ENCODE results near the gene WFDC1.

The WFDC1 gene

DNA sequence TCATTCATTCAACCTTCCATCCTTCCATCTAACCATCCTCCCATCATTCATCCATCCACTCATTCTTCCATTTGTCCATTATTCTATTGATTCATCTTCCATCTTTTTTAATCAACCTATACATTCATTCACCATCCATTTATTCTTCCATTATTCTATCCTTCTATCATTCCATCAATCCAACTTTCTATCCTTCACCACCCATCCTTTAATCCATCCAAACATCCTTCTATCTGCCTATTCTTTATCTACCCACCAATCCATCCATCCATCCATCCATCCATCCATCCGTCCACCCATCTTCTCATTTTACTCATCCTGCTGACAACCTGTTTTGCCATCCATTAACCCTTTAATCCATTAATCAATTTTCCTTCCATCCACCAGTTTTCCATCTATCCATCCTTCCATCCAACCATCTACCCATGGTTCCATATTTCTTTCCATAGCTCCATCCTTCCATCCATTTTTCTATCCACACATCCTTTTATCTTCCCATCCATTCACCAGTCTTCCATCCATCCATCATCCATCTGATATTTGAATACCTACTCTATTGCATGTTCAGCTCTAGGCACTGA lies 21.8 kb upstream of the WFDC1 start:
- no peak for DNase-seq (ENCODE audit: low read depth)

DNA sequence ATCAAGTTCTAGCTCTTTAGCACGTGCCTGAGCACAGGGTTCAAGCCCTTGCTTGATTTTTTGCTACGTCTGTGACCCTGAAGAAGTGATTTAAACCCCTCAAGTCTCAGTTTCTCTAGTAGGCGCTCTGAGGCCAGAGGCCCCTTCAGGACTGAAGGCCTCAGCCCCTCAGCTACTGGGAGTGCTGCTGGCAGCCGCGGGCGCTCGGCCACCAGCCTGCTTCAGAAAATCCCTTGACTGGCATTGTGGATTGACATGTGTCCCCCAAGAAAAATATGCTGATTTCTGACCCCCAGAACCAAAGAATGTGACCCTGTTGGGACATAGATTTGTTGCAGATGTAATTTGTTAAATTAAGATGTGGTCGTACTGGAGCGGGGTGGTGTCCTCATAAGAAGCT lies 20.2 kb upstream of the WFDC1 start:
- DNase-seq (ENCODE audit: low read depth): no peak

DNA sequence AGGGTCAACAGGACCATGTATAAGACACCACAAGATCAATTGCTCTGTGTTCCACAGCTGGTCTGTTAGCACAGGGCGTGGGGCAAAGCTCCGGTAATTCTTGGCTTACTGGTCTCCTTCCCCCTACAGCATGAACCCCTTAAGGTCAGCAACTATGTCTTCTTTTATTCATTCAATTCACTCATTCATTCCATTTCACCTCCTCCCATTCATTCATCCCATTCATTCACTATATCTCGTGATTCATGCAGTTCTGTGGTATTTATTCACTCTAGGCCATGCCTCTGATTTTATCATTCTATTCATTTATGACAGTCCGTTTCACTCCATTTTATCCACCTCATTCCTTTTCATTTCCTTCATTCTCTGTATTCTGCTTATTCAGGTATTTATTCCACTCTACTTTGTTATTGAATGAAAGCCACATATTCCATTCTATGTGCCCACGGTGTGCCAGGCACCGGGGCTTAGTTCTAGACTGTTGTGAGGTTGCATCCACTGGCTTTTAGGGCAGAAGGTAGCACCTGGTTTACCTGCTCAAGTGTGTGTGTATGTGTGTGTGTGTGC lies 19.0 kb upstream of the WFDC1 start:
- DNase-seq (ENCODE audit: low read depth): no peak

DNA sequence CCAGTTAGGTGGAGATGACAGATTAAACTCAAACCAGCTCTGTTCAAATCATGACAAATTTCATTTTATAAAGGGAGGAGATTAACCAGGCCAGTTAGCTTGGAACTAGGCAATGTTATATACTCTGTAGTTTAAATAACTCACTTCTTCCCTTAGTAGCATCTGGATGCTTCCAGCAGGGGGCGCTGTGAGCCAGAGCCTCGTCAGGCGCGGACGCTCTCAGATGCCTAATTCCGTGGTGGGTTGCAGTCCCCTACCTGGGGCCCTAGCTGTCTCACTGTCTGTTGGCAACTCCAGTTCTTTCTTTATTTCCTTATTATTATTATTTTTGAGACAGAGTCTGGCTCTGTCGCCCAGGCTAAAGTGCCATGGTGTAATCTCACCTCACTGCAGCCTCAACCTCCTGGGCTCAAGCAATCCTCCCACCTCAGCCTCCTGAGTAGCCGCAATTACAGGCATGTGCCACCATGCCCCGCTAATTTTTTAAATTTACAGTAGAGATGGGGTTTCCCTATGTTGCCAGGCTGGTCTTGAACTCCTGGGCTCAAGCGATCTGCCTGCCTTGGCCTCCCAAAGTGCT lies 17.3 kb upstream of the WFDC1 start:
- peak; percentile 49 for DNase-seq (ENCODE audit: low read depth)

DNA sequence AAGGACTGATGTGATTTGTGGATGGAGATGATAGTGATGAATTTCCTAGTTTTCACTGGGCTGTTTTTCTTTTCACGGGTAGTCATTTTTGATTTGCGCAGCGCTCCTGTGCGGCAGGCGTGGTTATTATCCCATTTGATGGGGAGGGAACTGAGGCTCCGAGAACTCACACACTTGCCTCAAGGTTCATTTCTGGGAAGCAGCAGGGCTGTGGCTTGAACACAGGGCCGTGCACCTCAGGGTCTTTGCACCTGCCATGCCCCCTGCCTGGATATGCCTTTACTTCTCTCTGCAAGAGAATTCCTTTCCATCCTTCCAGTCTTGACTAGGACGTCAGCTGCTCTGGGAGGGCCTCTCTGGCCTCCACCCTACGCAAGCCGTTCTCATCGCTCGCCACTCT lies 16.3 kb upstream of the WFDC1 start:
- no peak for DNase-seq (ENCODE audit: low read depth)

DNA sequence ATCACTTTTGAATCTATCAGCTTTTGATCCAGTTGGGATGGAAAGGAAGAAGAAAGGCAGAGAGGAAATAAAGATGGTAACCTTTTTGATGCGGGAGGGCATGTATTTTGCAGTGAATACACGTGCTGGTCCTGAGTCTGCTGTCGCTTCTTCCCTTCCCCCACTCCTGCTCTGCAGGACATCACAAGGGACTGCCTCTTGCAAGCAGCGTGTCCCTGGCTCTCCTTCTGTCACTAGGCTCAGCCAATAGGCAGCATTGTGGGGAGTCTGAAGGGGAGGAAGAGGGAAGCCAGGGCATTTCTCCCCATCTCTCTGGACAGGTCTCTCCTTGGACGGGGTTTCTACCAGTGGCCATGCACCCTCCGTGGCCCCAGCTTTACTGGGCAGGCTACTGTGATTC lies 15.7 kb upstream of the WFDC1 start:
- DNase-seq (ENCODE audit: low read depth): no peak

DNA sequence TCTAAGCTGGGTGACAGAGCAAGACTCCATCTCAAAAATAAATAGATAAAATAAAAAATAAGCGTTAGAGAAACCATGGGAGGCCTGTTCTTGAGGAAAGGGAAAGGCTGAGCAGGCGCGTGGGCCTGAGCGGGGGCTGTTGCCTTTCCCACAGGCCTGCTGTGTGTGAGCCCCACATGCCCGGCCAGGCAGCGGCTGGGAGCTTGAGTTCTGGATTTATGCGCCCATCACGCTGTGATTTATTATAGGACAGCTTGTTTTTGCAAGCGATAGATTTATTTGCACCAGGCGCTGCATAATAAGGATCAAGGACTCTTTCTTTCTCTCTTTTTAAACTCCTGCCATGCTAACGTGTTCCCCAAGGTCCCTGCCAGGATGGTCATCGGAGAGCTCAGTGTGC lies 14.8 kb upstream of the WFDC1 start:
- DNase-seq (ENCODE audit: low read depth): no peak

DNA sequence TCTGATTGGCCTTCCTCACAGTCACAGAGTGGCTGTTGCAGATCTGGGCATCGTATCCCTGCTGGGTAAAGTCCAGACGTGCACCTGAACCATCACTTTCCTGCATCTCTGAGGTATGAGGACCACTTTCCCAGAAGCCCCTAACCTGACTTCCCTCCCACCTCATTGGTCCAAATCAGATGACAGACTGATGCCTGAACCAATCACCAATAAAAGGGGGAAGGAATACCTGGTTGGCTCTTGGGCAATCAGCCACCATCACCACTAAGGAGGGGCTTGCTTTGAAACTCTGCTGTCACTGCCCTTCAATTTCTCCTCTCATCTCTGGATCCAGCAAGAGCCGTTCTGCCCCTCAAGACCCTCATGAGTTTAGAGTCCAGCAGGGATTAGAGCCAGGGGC lies 13.6 kb upstream of the WFDC1 start:
- no peak for DNase-seq (ENCODE audit: low read depth)

DNA sequence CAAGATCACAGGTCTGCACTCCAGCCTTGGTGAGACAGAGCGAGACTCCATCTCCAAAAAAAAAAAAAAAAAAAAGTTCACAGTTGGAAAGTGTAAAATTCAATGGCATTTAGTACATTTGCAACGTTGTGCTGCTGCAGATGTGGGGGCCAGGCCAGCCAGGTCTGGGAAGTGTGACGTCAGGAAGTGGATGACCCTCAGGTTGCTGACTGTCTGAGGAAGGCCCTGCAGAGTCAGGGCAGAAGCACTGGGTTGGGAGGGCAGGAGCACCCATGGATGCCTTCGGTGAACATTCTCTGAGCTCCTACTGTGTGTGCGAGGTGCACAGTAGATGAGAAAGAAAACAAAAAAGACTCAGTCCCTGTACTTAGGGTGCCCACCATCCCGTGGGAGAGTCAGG lies 12.1 kb upstream of the WFDC1 start:
- DNase-seq (ENCODE audit: low read depth): no peak

DNA sequence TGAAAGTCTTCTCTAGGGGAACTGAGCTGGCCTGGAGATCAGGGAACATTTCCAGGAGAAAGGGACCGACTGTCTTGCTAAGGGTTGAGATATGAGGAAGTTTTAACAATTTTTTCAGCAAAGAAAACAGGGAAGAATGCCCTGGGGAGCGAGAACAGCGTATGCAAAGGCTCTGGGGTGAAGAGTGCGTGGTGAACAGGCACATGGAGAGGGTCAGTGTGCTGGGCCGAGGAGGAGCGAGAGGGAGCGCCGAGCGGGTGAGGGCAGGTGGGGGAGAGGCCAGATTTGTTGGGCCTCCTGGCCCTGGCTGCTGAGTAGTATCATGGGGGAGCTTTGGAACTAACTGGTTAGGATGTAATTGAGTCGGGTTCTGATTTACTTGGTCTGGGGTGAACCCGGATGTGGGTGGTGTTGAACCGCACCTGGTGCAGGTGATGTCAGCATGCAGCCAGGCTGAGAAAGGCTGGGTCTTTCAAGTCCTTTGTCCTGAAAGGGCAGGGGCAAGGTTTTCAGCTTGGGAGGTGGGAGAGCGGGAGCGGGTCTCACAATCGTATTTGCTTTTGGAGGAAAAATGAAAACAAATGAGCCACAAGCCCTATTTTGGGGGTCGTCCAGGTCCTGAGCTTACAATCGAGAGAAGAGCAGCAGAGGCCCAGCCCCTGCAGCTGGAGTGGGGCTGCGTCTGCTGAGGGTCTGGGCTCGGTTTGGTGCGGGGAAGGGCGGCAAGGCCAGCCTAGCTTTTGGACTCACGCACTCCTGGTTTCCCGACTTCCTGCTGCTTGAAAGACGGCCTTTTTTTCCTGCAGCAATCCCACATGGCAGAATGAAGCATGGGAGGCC lies 11.1 kb upstream of the WFDC1 start:
- no peak for DNase-seq (ENCODE audit: low read depth)

DNA sequence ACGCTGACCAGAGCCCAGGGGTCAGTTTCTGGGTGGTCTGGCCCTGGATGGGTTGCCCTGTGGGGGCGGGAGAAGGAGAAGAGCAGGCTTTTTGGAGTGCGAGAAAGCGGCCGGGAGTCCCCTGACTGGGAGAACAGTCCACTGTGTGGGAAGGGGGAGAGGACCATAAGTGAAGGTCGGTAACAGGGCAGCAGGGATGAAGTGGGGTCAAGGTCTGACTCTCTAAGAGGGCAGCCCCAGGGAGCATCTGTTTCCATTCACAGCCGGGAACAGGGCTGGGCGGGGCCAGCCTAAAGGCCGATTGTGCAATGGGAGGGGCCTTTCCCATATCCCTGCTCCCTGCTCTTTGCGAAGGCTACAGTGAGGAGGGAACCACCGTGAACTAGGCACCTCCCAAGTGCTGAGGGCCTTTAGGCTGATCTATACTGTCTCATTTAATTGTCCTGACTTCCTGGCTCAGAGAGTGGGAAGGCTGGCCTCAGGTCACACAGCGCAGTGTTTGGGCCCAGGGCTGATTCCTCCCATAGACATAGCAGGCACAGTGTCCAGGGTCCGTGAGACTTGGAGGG lies 10.4 kb upstream of the WFDC1 start:
- DNase-seq (ENCODE audit: low read depth): no peak

DNA sequence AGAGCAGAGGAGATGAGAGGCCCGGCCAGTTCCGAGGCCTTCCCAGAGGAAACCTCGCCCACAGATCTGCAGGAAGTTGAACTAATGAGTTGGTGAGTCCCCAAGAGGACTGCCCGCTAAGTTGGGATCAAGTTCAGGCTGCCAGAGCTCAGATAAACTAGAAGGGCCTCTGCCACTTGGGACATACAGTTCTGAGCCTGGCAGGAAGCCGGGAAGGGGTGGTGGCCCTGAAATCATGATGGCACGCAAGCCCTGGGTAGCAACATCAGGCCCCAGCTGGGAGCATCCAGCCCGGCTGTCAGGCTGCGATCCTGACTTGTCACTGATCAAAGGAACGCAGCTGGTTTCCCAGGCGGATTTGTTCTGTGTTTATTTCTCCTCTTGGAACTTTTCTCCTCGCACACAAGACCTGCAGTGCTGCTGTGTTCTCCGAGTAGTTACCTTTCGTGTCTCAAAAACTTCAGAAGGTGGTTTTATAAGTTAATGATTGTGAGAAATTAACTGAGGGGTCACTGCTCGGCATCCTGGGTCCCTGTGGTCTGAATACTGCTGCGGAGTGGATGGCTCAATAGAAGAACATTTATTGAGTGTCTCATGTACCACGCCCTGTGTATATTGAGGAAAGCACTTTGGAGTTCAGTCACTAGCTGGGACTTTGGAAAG lies 8.0 kb upstream of the WFDC1 start:
- no peak for DNase-seq (ENCODE audit: low read depth)

DNA sequence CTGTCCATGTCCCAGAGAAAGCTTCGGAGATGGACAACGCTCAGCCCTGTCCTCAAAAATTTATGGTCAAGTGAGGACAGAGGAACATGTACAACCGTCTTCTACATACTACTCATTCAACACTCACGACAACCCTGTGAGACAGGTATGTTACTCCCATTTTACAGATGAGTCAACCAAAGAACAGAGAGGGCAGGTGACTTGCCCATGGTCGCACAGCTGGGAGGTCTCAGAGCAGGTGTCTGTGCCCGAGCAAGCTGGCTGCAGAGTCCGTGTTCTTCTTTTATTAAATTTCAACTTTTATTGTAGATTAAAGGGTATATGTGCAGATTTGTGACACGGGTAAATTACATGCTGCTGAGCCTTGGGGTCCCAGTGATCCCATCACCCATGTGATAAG lies 5.8 kb upstream of the WFDC1 start:
- no peak for DNase-seq (ENCODE audit: low read depth)

DNA sequence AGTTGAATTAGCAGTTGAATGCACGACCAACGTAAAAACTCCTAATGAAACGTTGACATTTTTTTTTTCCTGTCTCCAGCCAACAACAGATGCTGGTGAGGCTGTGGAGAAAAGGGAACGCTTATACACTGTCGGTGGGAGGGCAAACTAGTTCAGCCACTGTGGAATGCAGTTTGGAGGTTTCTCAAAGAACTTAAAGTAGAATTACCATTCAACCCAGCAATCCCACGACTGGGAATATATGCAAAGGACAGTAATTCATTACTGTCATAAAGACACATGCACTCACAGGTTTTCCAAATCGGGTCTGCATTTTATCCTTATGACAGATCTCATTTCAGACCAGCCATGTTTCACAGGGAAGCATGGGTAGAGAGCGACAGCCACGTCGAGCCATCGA lies 3.5 kb upstream of the WFDC1 start:
- DNase-seq (ENCODE audit: low read depth): no peak

DNA sequence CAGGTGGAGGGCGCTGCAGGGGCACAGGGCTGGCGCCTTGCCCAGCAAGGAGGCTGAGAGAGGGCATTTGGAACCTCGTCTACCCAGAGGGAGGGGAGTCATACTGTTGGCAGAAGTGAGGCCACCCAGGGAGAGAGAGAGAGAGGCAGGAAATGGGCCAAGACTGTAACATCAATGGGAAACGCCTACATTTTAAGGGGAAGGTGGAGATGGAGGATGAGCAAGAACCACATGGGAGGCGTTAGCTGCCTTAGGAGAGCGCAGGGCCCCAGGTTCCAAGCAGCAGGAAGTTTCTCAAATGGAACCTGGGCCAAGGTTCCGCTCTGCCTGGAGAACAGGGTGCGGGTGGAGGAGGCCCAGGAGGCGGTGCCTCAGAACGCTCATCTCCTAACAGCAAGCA lies 2.7 kb upstream of the WFDC1 start:
- DNase-seq (ENCODE audit: low read depth): no peak

DNA sequence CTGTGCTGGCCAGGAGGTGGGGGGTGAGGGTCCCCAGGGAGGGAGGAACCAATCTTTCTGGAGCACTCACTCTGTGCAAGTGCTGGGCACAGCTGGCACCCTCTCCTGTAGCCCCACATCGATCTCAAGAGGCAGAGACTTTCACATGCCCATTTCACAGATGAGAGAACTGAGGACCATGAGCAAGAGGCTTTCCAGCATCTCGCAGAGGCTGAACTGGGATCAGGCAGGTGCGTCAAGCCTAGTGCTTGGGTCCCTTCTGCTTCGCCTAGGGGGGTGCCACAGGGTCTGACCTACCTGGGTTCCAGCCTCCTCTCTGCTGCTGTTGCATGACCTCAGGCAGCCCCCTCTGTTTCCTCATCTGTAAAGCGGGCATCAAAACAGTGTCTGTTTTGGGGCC lies 1.3 kb upstream of the WFDC1 start:
- no peak for DNase-seq (ENCODE audit: low read depth)

DNA sequence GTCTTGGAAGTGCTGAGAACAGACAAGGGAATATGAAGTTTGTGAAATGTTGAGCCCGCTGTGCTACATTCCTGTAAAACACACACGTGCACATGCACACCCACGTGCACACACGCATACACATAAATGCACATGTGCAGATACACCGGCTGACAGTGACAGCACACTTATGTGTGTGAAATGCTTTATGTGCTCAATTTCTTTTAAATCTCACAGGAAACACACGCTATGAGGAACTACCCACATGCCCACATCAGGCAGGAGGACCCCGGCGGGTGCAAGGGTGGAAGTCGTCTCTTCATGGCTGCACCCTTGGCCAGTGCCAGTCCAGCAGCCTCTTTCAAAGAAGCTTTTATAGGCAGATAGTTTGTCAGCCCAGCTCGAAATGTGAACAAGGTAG lies 561 bp upstream of the WFDC1 start:
- DNase-seq (ENCODE audit: low read depth): no peak

DNA sequence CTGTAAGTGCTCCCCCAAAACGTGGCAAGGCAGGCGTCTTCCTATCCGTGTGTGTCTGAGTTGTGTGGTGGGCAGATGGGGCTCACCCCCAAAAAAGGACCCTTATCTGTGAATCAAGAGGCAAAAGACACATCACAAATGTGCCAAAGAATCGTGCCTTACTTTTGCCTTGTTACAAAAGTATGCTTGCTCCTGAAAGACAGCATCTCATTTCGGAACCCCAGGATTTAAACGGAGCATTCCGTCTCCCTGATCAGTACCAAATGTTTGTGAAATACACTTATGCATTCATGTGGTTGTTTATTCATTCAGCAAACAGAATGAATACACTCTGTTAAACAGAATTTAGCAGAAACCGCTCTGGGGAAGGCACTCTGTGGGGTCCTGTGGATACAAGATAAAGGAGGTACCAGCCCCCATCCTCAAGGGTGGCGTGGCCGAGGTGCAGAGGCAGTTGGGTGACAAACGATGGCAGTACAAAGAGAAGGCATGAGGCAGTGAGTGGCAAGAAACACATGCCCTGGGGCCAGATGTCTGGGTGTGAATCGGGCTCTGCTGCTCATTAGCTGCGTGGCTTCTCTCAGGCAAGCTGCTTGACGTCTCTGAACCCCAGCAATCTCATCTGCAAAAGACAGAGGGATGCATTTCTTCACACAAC lies 654 bp downstream of the WFDC1 start:
- DNase-seq (ENCODE audit: low read depth): no peak

DNA sequence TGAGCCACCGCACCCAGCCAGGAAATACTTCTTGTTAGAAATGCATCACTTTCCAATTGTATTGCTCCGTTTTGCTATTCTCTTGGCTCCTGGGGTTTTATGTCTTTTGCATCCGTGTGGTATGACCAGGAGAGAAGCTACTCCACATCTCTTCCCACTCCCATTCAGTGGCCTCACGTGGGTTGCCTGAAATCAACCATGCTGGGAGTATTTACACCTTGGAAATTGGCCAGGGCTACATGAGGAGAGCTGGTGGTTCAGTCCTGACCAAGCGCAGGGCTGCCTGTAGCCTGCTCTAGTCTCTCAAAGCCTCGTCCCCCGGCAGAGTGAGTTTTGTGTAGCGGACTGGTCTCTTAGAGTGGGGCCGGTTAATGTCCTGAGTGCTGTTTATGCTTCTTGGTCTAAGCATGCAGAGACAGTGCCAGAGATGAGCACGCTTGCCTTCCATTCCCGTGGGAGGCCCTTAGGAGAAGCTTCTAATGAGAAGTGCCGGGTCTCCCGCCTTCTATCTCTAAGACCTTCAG lies 3.8 kb downstream of the WFDC1 start:
- DNase-seq (ENCODE audit: low read depth): no peak

DNA sequence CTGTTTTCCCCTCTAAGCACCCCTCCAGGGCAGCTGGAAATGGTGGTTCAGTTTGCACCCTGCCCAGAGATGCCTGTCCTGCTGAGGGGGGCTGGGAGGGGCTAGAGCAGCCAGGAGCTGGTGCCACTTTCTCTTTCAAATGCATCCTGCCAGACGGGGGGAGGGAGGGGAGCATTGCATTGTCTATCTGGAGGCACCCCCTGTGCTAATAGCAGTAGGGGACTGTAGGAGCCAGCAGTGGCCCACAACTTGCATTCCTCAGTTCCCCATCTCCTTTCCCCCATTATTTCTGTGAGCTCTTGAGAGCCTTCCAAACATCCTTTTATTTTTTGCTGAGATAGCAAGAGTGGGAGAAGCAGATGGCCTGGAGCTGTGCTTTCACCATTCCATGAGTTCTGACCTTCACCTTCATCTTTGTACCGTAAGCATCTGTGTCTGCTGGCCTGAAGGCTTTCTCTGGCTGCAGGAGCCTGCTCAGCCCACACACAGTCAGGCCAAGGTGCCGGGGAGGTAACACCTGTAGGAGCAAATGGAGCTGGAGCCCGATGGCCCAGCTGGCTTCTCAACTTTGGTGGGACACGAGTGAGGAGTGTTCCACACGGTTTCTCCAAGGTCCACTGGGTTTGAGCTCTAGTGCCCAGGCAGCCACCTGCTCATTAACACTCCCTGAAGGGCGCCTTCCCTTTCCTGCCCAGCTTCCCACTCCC lies 5.2 kb downstream of the WFDC1 start:
- no peak for DNase-seq (ENCODE audit: low read depth)

Measured in stimulated activated CD8-positive, alpha-beta memory T cell treated with anti-CD3 and anti-CD28 coated beads, Interleukin-15, amount 100 ng/mL, for 1 hour (primary cell).